Measurements from ENCODE around the gene NAA40.

NAA40 gene

GRCh38 chr11:63909591-63910506 is 29.0 kb upstream of the NAA40 start:
- H4K91ac ChIP-seq (ENCODE audit: low read length) = no peak overlapping the region
- H3K4ac ChIP-seq (ENCODE audit: low read depth in 1 of 2, low read length in 2 of 2) = peak overlapping the region in 1 of 2 experiments; percentile 24
- peaks cover 37% of the 10 kb centered on the region for H3K4me1 ChIP-seq (ENCODE audit: control insufficient read depth, insufficient read depth, low read depth, low read length)
- H3K4me3 ChIP-seq (ENCODE audit: insufficient read depth in 1 of 2, low read depth in 1 of 2, low read length in 2 of 2) = no peak overlapping the region
- H3K36me3 ChIP-seq (ENCODE audit: control insufficient read depth in 1 of 2, insufficient read depth in 2 of 2, low read depth in 1 of 2, low read length in 2 of 2) = peaks cover 35 to 90% of the 10 kb centered on the region in 2 experiments
- H2BK15ac ChIP-seq (ENCODE audit: low read depth, poor library complexity, severe bottlenecking) = no peak overlapping the region
- H3K23ac ChIP-seq (ENCODE audit: low read length in 2 of 2) = no peak overlapping the region
- WGBS = 52% methylated on average over 15 of the region's 24 CpGs
- H2BK5ac ChIP-seq (ENCODE audit: low read depth, low read length, poor library complexity, severe bottlenecking) = no peak overlapping the region
- peak overlapping the region; percentile 24 for H2AK5ac ChIP-seq (ENCODE audit: low read length, severe bottlenecking)
- H2AFZ ChIP-seq (ENCODE audit: low read depth, low read length) = no peak overlapping the region
- H3K27ac ChIP-seq (ENCODE audit: low read length, poor library complexity, severe bottlenecking) = no peak overlapping the region
- peak overlapping the region in 1 of 2 experiments; percentile 28 for H3K18ac ChIP-seq (ENCODE audit: low read depth in 1 of 2, low read length in 2 of 2)
- peaks cover 23% of the 10 kb centered on the region for H3K79me1 ChIP-seq (replicated peaks; ENCODE audit: low read length, poor library complexity, severe bottlenecking)
- no peaks in the 10 kb centered on the region for H3K27me3 ChIP-seq (ENCODE audit: control insufficient read depth in 1 of 2, insufficient read depth in 1 of 2, low read length in 2 of 2)
- H4K8ac ChIP-seq (ENCODE audit: low read length) = no peak overlapping the region
- H2BK12ac ChIP-seq (ENCODE audit: low read length in 2 of 2) = no peak overlapping the region
- no peak for DNase-seq
- no peaks in the 10 kb centered on the region for H3K9me3 ChIP-seq (ENCODE audit: control insufficient read depth, low read length)
- no peak overlapping the region for H3K4me2 ChIP-seq (ENCODE audit: low read length, poor library complexity, severe bottlenecking)
- peak overlapping the region in 1 of 2 experiments; percentile 35 for H3K14ac ChIP-seq (ENCODE audit: low read length in 2 of 2)
- H2BK120ac ChIP-seq (ENCODE audit: low read depth, low read length) = no peak overlapping the region
- H3K9ac ChIP-seq (ENCODE audit: low read length) = no peak overlapping the region

- Histone ChIP-seq H3K18ac (ENCODE audit: low read depth in 1 of 2, low read length in 2 of 2) (peak overlapping the region in 1 of 2 experiments; percentile 38), H3K9me3 (ENCODE audit: control insufficient read depth, low read length) (no peaks in the 10 kb centered on the region), H2BK12ac (ENCODE audit: low read length in 2 of 2) (no peak overlapping the region), H2BK5ac (ENCODE audit: low read depth, low read length, poor library complexity, severe bottlenecking) (no peak overlapping the region), H2AFZ (ENCODE audit: low read depth, low read length) (no peak overlapping the region), H4K8ac (ENCODE audit: low read length) (no peak overlapping the region), H3K4me2 (ENCODE audit: low read length, poor library complexity, severe bottlenecking) (no peak overlapping the region), H3K4me3 (ENCODE audit: insufficient read depth in 1 of 2, low read depth in 1 of 2, low read length in 2 of 2) (no peak overlapping the region), H3K9ac (ENCODE audit: low read length) (no peak overlapping the region), H3K4ac (ENCODE audit: low read depth in 1 of 2, low read length in 2 of 2) (no peak overlapping the region), H3K36me3 (ENCODE audit: control insufficient read depth in 1 of 2, insufficient read depth in 2 of 2, low read depth in 1 of 2, low read length in 2 of 2) (peaks cover 27 to 86% of the 10 kb centered on the region in 2 experiments), H3K4me1 (ENCODE audit: control insufficient read depth, insufficient read depth, low read depth, low read length) (peaks cover 43% of the 10 kb centered on the region), H3K14ac (ENCODE audit: low read length in 2 of 2) (no peak overlapping the region), H2BK120ac (ENCODE audit: low read depth, low read length) (no peak overlapping the region), H3K23ac (ENCODE audit: low read length in 2 of 2) (no peak overlapping the region), H3K27ac (ENCODE audit: low read length, poor library complexity, severe bottlenecking) (no peak overlapping the region), H3K79me1 (replicated peaks; ENCODE audit: low read length, poor library complexity, severe bottlenecking) (peaks cover 23% of the 10 kb centered on the region), H3K27me3 (ENCODE audit: control insufficient read depth in 1 of 2, insufficient read depth in 1 of 2, low read length in 2 of 2) (no peaks in the 10 kb centered on the region), H2BK15ac (ENCODE audit: low read depth, poor library complexity, severe bottlenecking) (peak overlapping the region; percentile 21), H2AK5ac (ENCODE audit: low read length, severe bottlenecking) (no peak overlapping the region), H4K91ac (ENCODE audit: low read length) (no peak overlapping the region)
- DNase-seq = no peak
- WGBS = 69% methylated on average over 9 of the region's 9 CpGs
These were observed 28.1 kb upstream of the NAA40 start for GRCh38 chr11:63910675-63911074.

- H3K9ac ChIP-seq (ENCODE audit: low read length) = no peak overlapping the region
- no peak overlapping the region for H3K4me2 ChIP-seq (ENCODE audit: low read length, poor library complexity, severe bottlenecking)
- H2BK12ac ChIP-seq (ENCODE audit: low read length in 2 of 2) = no peak overlapping the region
- no peaks in the 10 kb centered on the region for H3K27me3 ChIP-seq (ENCODE audit: control insufficient read depth in 1 of 2, insufficient read depth in 1 of 2, low read length in 2 of 2)
- H2BK15ac ChIP-seq (ENCODE audit: low read depth, poor library complexity, severe bottlenecking) = no peak overlapping the region
- no peak overlapping the region for H2AFZ ChIP-seq (ENCODE audit: low read depth, low read length)
- H3K9me3 ChIP-seq (ENCODE audit: control insufficient read depth, low read length) = no peaks in the 10 kb centered on the region
- H3K79me1 ChIP-seq (replicated peaks; ENCODE audit: low read length, poor library complexity, severe bottlenecking) = peaks cover 23% of the 10 kb centered on the region
- no peak overlapping the region for H2BK5ac ChIP-seq (ENCODE audit: low read depth, low read length, poor library complexity, severe bottlenecking)
- H3K14ac ChIP-seq (ENCODE audit: low read length in 2 of 2) = no peak overlapping the region
- H4K91ac ChIP-seq (ENCODE audit: low read length) = peak overlapping the region; percentile 7
- no peak overlapping the region for H3K23ac ChIP-seq (ENCODE audit: low read length in 2 of 2)
- no peak for DNase-seq
- no peak overlapping the region for H3K4me3 ChIP-seq (ENCODE audit: insufficient read depth in 1 of 2, low read depth in 1 of 2, low read length in 2 of 2)
- H3K4me1 ChIP-seq (ENCODE audit: control insufficient read depth, insufficient read depth, low read depth, low read length) = peaks cover 51% of the 10 kb centered on the region
- H3K27ac ChIP-seq (ENCODE audit: low read length, poor library complexity, severe bottlenecking) = no peak overlapping the region
- H2AK5ac ChIP-seq (ENCODE audit: low read length, severe bottlenecking) = no peak overlapping the region
- WGBS = 71% methylated on average over 8 of the region's 8 CpGs
- H3K36me3 ChIP-seq (ENCODE audit: control insufficient read depth in 1 of 2, insufficient read depth in 2 of 2, low read depth in 1 of 2, low read length in 2 of 2) = peaks cover 21 to 78% of the 10 kb centered on the region in 2 experiments
- H3K4ac ChIP-seq (ENCODE audit: low read depth in 1 of 2, low read length in 2 of 2) = no peak overlapping the region
- H4K8ac ChIP-seq (ENCODE audit: low read length) = no peak overlapping the region
- H3K18ac ChIP-seq (ENCODE audit: low read depth in 1 of 2, low read length in 2 of 2) = no peak overlapping the region
- no peak overlapping the region for H2BK120ac ChIP-seq (ENCODE audit: low read depth, low read length)
These were observed 27.4 kb upstream of the NAA40 start for GRCh38 chr11:63911440-63911839.

- H3K9me3 ChIP-seq (ENCODE audit: control insufficient read depth, low read length) = no peaks in the 10 kb centered on the region
These were observed 26.9 kb upstream of the NAA40 start for GRCh38 chr11:63911876-63912275.

More at GRCh38 chr11:63911876-63912275, 26.9 kb upstream of the NAA40 start:
- H3K18ac ChIP-seq (ENCODE audit: low read depth in 1 of 2, low read length in 2 of 2) = no peak overlapping the region
- 99% methylated on average over 16 of the region's 22 CpGs for WGBS
- peaks cover 54% of the 10 kb centered on the region for H3K4me1 ChIP-seq (ENCODE audit: control insufficient read depth, insufficient read depth, low read depth, low read length)
- H3K79me1 ChIP-seq (replicated peaks; ENCODE audit: low read length, poor library complexity, severe bottlenecking) = peaks cover 22% of the 10 kb centered on the region
- H3K9ac ChIP-seq (ENCODE audit: low read length) = no peak overlapping the region
- H4K8ac ChIP-seq (ENCODE audit: low read length) = no peak overlapping the region
- H3K4me2 ChIP-seq (ENCODE audit: low read length, poor library complexity, severe bottlenecking) = no peak overlapping the region
- H2BK5ac ChIP-seq (ENCODE audit: low read depth, low read length, poor library complexity, severe bottlenecking) = no peak overlapping the region
- no peak overlapping the region for H3K27ac ChIP-seq (ENCODE audit: low read length, poor library complexity, severe bottlenecking)
- no peak overlapping the region for H3K23ac ChIP-seq (ENCODE audit: low read length in 2 of 2)
- no peak for DNase-seq
- H2AK5ac ChIP-seq (ENCODE audit: low read length, severe bottlenecking) = no peak overlapping the region
- no peak overlapping the region for H3K14ac ChIP-seq (ENCODE audit: low read length in 2 of 2)
- peaks cover 20 to 75% of the 10 kb centered on the region in 2 experiments for H3K36me3 ChIP-seq (ENCODE audit: control insufficient read depth in 1 of 2, insufficient read depth in 2 of 2, low read depth in 1 of 2, low read length in 2 of 2)
- H3K4ac ChIP-seq (ENCODE audit: low read depth in 1 of 2, low read length in 2 of 2) = no peak overlapping the region
- H4K91ac ChIP-seq (ENCODE audit: low read length) = no peak overlapping the region
- H2BK120ac ChIP-seq (ENCODE audit: low read depth, low read length) = no peak overlapping the region
- H2BK12ac ChIP-seq (ENCODE audit: low read length in 2 of 2) = no peak overlapping the region
- H2AFZ ChIP-seq (ENCODE audit: low read depth, low read length) = no peak overlapping the region
- H3K27me3 ChIP-seq (ENCODE audit: control insufficient read depth in 1 of 2, insufficient read depth in 1 of 2, low read length in 2 of 2) = no peaks in the 10 kb centered on the region
- H2BK15ac ChIP-seq (ENCODE audit: low read depth, poor library complexity, severe bottlenecking) = no peak overlapping the region
- no peak overlapping the region for H3K4me3 ChIP-seq (ENCODE audit: insufficient read depth in 1 of 2, low read depth in 1 of 2, low read length in 2 of 2)

Data from mesenchymal stem cell (in vitro differentiated cells and primary cell).